ENCODE data around the gene ADGRL2. TPM values are rescaled to one million over a fixed set of nuclear protein-coding genes. Genes with fewer than 3 reads are reported as not detected.

The ADGRL2 gene
- total and polyA plus RNA-seq, 3 donors from 2014 or later = 13.5 to 25.2 (median 13.8) TPM

GRCh38 chr1:81804312-81804711, 3.6 kb downstream of the ADGRL2 start:
- Histone ChIP-seq H3K4me1 (no peaks in the 10 kb centered on the region), H3K9me3 (no peaks in the 10 kb centered on the region), H3K27me3 (no peaks in the 10 kb centered on the region), H3K4me3 (no peak overlapping the region), H3K27ac (peak overlapping the region in 1 of 2 donors; percentile 34), H3K36me3 (ENCODE audit: low read depth, missing control alignments) (no peaks in the 10 kb centered on the region)
- TF ChIP-seq, protein P1, sequence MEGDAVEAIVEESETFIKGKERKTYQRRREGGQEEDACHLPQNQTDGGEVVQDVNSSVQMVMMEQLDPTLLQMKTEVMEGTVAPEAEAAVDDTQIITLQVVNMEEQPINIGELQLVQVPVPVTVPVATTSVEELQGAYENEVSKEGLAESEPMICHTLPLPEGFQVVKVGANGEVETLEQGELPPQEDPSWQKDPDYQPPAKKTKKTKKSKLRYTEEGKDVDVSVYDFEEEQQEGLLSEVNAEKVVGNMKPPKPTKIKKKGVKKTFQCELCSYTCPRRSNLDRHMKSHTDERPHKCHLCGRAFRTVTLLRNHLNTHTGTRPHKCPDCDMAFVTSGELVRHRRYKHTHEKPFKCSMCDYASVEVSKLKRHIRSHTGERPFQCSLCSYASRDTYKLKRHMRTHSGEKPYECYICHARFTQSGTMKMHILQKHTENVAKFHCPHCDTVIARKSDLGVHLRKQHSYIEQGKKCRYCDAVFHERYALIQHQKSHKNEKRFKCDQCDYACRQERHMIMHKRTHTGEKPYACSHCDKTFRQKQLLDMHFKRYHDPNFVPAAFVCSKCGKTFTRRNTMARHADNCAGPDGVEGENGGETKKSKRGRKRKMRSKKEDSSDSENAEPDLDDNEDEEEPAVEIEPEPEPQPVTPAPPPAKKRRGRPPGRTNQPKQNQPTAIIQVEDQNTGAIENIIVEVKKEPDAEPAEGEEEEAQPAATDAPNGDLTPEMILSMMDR (IDR thresholded peaks at IDR 0.05) = no peak
- TF ChIP-seq POLR2A (IDR thresholded peaks at IDR 0.05) = no peak
- 36 to 37% methylated on average over 2 of the region's 2 CpGs for WGBS, 2 donors
- intact Hi-C loops (cut with DNase I; ENCODE audit: low total_unique reads) = no loop called here
- no peak for DNase-seq

GRCh38 chr1:81805537-81806431, 5.0 kb downstream of the ADGRL2 start:
- Histone ChIP-seq H3K4me1 (no peaks in the 10 kb centered on the region), H3K4me3 (no peak overlapping the region), H3K36me3 (ENCODE audit: low read depth, missing control alignments) (no peaks in the 10 kb centered on the region), H3K27ac (no peak overlapping the region), H3K9me3 (no peaks in the 10 kb centered on the region), H3K27me3 (no peaks in the 10 kb centered on the region)
- 42 to 59% methylated on average over 2 of the region's 2 CpGs for WGBS, 2 donors
- no peak for TF ChIP-seq POLR2A (IDR thresholded peaks at IDR 0.05)
- TF ChIP-seq, protein P1 (IDR thresholded peaks at IDR 0.05) = no peak
- intact Hi-C loops (cut with DNase I; ENCODE audit: low total_unique reads) = no loop called here
- no peak for DNase-seq

DNA sequence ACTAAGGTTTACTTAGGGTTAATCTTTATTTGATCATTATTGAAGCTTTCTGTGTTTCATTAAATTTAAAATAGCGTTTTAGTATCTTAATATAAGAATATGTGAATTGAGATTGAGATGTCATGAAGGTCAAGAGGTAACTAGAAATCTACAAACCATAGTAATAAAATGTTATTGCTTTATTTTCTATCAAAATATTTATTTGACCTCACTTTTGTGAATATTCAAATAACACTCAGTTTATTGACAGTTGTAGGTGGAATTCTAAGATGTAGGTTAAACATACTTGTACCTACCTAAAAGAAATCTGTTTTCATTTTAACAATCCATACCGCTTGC, 5.7 kb downstream of the ADGRL2 start:
- intact Hi-C loops (cut with DNase I; ENCODE audit: low total_unique reads) = no loop called here
- DNase-seq = no peak
- Histone ChIP-seq H3K9me3 (no peaks in the 10 kb centered on the region), H3K36me3 (ENCODE audit: low read depth, missing control alignments) (no peaks in the 10 kb centered on the region), H3K27ac (no peak overlapping the region), H3K27me3 (no peaks in the 10 kb centered on the region), H3K4me3 (no peak overlapping the region), H3K4me1 (no peaks in the 10 kb centered on the region)
- WGBS, 2 donors = 76 to 80% methylated on average over 2 of the region's 2 CpGs
- TF ChIP-seq, protein P1 (IDR thresholded peaks at IDR 0.05) = no peak

- no peak for TF ChIP-seq POLR2A (IDR thresholded peaks at IDR 0.05)
- TF ChIP-seq, protein P1 (IDR thresholded peaks at IDR 0.05) = no peak
- Histone ChIP-seq H3K4me1 (no peaks in the 10 kb centered on the region), H3K4me3 (no peak overlapping the region), H3K9me3 (no peaks in the 10 kb centered on the region), H3K36me3 (ENCODE audit: low read depth, missing control alignments) (no peaks in the 10 kb centered on the region), H3K27me3 (no peaks in the 10 kb centered on the region), H3K27ac (no peak overlapping the region)
- 65 to 80% methylated on average over 7 of the region's 7 CpGs for WGBS, 2 donors
- intact Hi-C loops (cut with DNase I; ENCODE audit: low total_unique reads) = no loop called here
- no peak for DNase-seq
Measured at GRCh38 chr1:81808760-81809159, 8.0 kb downstream of the ADGRL2 start.

GRCh38 chr1:81809808-81810207, 9.1 kb downstream of the ADGRL2 start:
- Histone ChIP-seq H3K27ac (no peak overlapping the region), H3K36me3 (ENCODE audit: low read depth, missing control alignments) (no peaks in the 10 kb centered on the region), H3K9me3 (no peaks in the 10 kb centered on the region), H3K27me3 (no peaks in the 10 kb centered on the region), H3K4me1 (no peaks in the 10 kb centered on the region), H3K4me3 (no peak overlapping the region)
- TF ChIP-seq, protein P1 (IDR thresholded peaks at IDR 0.05) = no peak
- no peak for TF ChIP-seq POLR2A (IDR thresholded peaks at IDR 0.05)
- WGBS, 2 donors = 91 to 92% methylated on average over 1 of the region's 1 CpG
- no peak for DNase-seq
- intact Hi-C loops (cut with DNase I; ENCODE audit: low total_unique reads) = no loop called here

All from testis (tissue), 3 donors.